Measurements from ENCODE around the gene URB1. TPM values are rescaled to one million over a fixed set of nuclear protein-coding genes. Genes with fewer than 3 reads are reported as not detected.
"Not testable (repeated sequence)": the region's sequence is repeated elsewhere in the genome, so short reads cannot be mapped to it uniquely, and the experiment has no call there.

Gene URB1
- total RNA-seq, 4 donors from 2014 or later, result 13.7 to 17.7 (median 15.2) TPM

- peaks cover 0 to 22% of the 10 kb centered on the region in 2 donors for H3K36me3 ChIP-seq
- intact Hi-C loops (cut with DNase I; ENCODE audit: low total_unique reads), result loop anchor here (10.0 kb wide), 2 partner anchors 124 to 294 kb away; partner anchors contain the start of gene URB1
Measured at GRCh38 chr21:32270748-32271147, 122.1 kb downstream of the URB1 start.

GRCh38 chr21:32265321-32265720 is 127.5 kb downstream of the URB1 start:
- DNase-seq; H3K27me3 ChIP-seq; H3K9me3 ChIP-seq; H3K4me1 ChIP-seq; H3K27ac ChIP-seq; H3K4me3 ChIP-seq; ATAC-seq; intact Hi-C loops (cut with DNase I; ENCODE audit: low total_unique reads): not testable (repeated sequence)
- in situ Hi-C loops (cut with MboI; ENCODE audit: low sequenced_read_pairs in 4 of 4), result loop anchor here in 2 of 4 donors (10.0 kb wide), 1 partner anchor 401 kb away; no protein-coding TSS in a partner anchor
- H3K36me3 ChIP-seq, result peaks cover 0 to 22% of the 10 kb centered on the region in 2 donors

More at GRCh38 chr21:32270748-32271147, 122.1 kb downstream of the URB1 start:
- in situ Hi-C loops (cut with MboI; ENCODE audit: low sequenced_read_pairs in 4 of 4), result no loop called here
- TF ChIP-seq POLR2A (IDR thresholded peaks at IDR 0.05) (no peak), CTCF (IDR thresholded peaks at IDR 0.05 in 4 of 5, conservative IDR thresholded peaks at IDR 0.05 in 1 of 5) (no peak)
- DNase-seq (no peak), ATAC-seq (no peak)
- H3K27ac ChIP-seq, result no peak overlapping the region
- H3K4me3 ChIP-seq, result no peak overlapping the region
- no peaks in the 10 kb centered on the region for H3K4me1 ChIP-seq
- no peaks in the 10 kb centered on the region for H3K27me3 ChIP-seq
- H3K9me3 ChIP-seq, result no peaks in the 10 kb centered on the region

- no peaks in the 10 kb centered on the region for H3K36me3 ChIP-seq
- TF ChIP-seq CTCF (IDR thresholded peaks at IDR 0.05 in 4 of 5, conservative IDR thresholded peaks at IDR 0.05 in 1 of 5) (no peak), POLR2A (IDR thresholded peaks at IDR 0.05) (no peak)
- H3K4me1 ChIP-seq, result peaks cover 0 to under 1% of the 10 kb centered on the region in 2 donors
- no peak overlapping the region for H3K4me3 ChIP-seq
- H3K27me3 ChIP-seq, result peaks cover 0 to 1% (median 0%) of the 10 kb centered on the region in 3 donors
- DNase-seq (no peak), ATAC-seq (no peak)
- no peaks in the 10 kb centered on the region for H3K9me3 ChIP-seq
- in situ Hi-C loops (cut with MboI; ENCODE audit: low sequenced_read_pairs in 4 of 4), result loop anchor here (5.0 to 10.0 kb wide), 3 partner anchors 395 to 400 kb away; no protein-coding TSS in a partner anchor
- intact Hi-C loops (cut with DNase I; ENCODE audit: low total_unique reads), result no loop called here
- H3K27ac ChIP-seq, result no peak overlapping the region
Measured at GRCh38 chr21:32261929-32262328, 130.9 kb downstream of the URB1 start.

Other genes starting within 250 kb of the URB1 start
- 1 to 10 TPM in 1 of 4 donors, under 1 TPM in 3; 0.51 to 2.7 (median 0.87) TPM for gene MIS18A, start 114.0 kb downstream of the URB1 start, total RNA-seq
- gene MRAP, start 94.2 kb downstream of the URB1 start, total RNA-seq, result not detected
- 10 to 100 TPM in 2 of 4 donors, 1 to 10 TPM in 2; 9.2 to 15.8 (median 12.1) TPM for gene EVA1C, start 19.7 kb upstream of the URB1 start, total RNA-seq
- under 1 TPM; 0.19 to 0.36 (median 0.33) TPM for gene TCP10L, start 192.5 kb upstream of the URB1 start, total RNA-seq
- gene CFAP298, start 219.4 kb upstream of the URB1 start, total RNA-seq, result 10 to 100 TPM; 21.4 to 45.6 (median 38.2) TPM

All from gastrocnemius medialis (tissue), 4 donors.